ENCODE data around the gene PREX1. TPM values are rescaled to one million over a fixed set of nuclear protein-coding genes. Genes with fewer than 3 reads are reported as not detected.
A peak's percentile ranks its signal among the peaks of the same experiment; 100 is the strongest.

Gene PREX1
- total RNA-seq, 3 donors from 2014 or later: 53.1 to 84.2 (median 65.1) TPM

GRCh38 chr20:48685300-48685699, 142.5 kb downstream of the PREX1 start:
- intact Hi-C loops (cut with DNase I; ENCODE audit: low total_unique reads): no loop called here
- H3K36me3 ChIP-seq: no peaks in the 10 kb centered on the region
- H3K27ac ChIP-seq: no peak overlapping the region
- no peaks in the 10 kb centered on the region for H3K9me3 ChIP-seq
- H3K27me3 ChIP-seq: no peaks in the 10 kb centered on the region
- DNase-seq (ENCODE audit: low spot score in 2 of 2): no peak
- TF ChIP-seq POLR2AphosphoS5 (IDR thresholded peaks at IDR 0.05) (no peak), CTCF (IDR thresholded peaks at IDR 0.05) (no peak), POLR2A (IDR thresholded peaks at IDR 0.05) (no peak)
- peaks cover 7 to 13% of the 10 kb centered on the region in 2 donors for H3K4me1 ChIP-seq
- H3K4me3 ChIP-seq: no peak overlapping the region

- TF ChIP-seq POLR2A (IDR thresholded peaks at IDR 0.05) (no peak), CTCF (IDR thresholded peaks at IDR 0.05) (no peak), POLR2AphosphoS5 (IDR thresholded peaks at IDR 0.05) (no peak)
- no peak overlapping the region for H3K4me3 ChIP-seq
- peaks cover 7 to 13% of the 10 kb centered on the region in 2 donors for H3K4me1 ChIP-seq
- intact Hi-C loops (cut with DNase I; ENCODE audit: low total_unique reads): no loop called here
- no peaks in the 10 kb centered on the region for H3K27me3 ChIP-seq
- DNase-seq (ENCODE audit: low spot score in 2 of 2): no peak
- no peaks in the 10 kb centered on the region for H3K9me3 ChIP-seq
- no peaks in the 10 kb centered on the region for H3K36me3 ChIP-seq
- peak overlapping the region in 1 of 2 donors; percentile 22 for H3K27ac ChIP-seq
These were observed 143.2 kb downstream of the PREX1 start for GRCh38 chr20:48684501-48685041.

- intact Hi-C loops (cut with DNase I; ENCODE audit: low total_unique reads): no loop called here
- H3K9me3 ChIP-seq: no peaks in the 10 kb centered on the region
- H3K4me1 ChIP-seq: peaks cover 7 to 13% of the 10 kb centered on the region in 2 donors
- no peaks in the 10 kb centered on the region for H3K36me3 ChIP-seq
- TF ChIP-seq POLR2AphosphoS5 (IDR thresholded peaks at IDR 0.05): no peak
- no peak for TF ChIP-seq CTCF (IDR thresholded peaks at IDR 0.05)
- TF ChIP-seq POLR2A (IDR thresholded peaks at IDR 0.05): no peak
- H3K27ac ChIP-seq: peak overlapping the region; percentile 52 to 63
- H3K4me3 ChIP-seq: no peak overlapping the region
- no peaks in the 10 kb centered on the region for H3K27me3 ChIP-seq
- DNase-seq (ENCODE audit: low spot score in 2 of 2): no peak
These were observed 144.2 kb downstream of the PREX1 start for GRCh38 chr20:48683467-48684175.

- TF ChIP-seq CTCF (IDR thresholded peaks at IDR 0.05): no peak
- no peak for TF ChIP-seq POLR2AphosphoS5 (IDR thresholded peaks at IDR 0.05)
- TF ChIP-seq POLR2A (IDR thresholded peaks at IDR 0.05): no peak
- Histone ChIP-seq H3K36me3 (no peaks in the 10 kb centered on the region), H3K9me3 (no peaks in the 10 kb centered on the region), H3K4me3 (peak overlapping the region in 2 of 3 donors; percentile 5 to 49), H3K27me3 (no peaks in the 10 kb centered on the region), H3K27ac (peak overlapping the region; percentile 52 to 63), H3K4me1 (peaks cover 7 to 13% of the 10 kb centered on the region in 2 donors)
- intact Hi-C loops (cut with DNase I; ENCODE audit: low total_unique reads): no loop called here
- peak; percentile 63 to 66 for DNase-seq (ENCODE audit: low spot score in 2 of 2)
These were observed 145.1 kb downstream of the PREX1 start for GRCh38 chr20:48682529-48683363.
